ENCODE results near the gene DNAH8.

GRCh38 chr6:39047434-39048327 is 332.6 kb downstream of the DNAH8 start:
- no peak for TF ChIP-seq CTCF (IDR thresholded peaks at IDR 0.05; ENCODE audit: poor library complexity)
- no peak for TF ChIP-seq EZH2 (IDR thresholded peaks at IDR 0.05; ENCODE audit: borderline replicate concordance)
- no peak for TF ChIP-seq EZH2phosphoT487 (IDR thresholded peaks at IDR 0.05; ENCODE audit: low read depth, severe bottlenecking, unreplicated experiment)
